Suppressor macrophage treated with lipopolysaccharide for 1 hour (primary cell): Measurements from ENCODE around the gene GASK1A.

ENCODE experiments used
- DNase-seq, 3 donors: peaks; one replicate each; pipeline ENCODE4 v3.0.0-alpha.2; 2020 to 2022

Gene GASK1A

DNA sequence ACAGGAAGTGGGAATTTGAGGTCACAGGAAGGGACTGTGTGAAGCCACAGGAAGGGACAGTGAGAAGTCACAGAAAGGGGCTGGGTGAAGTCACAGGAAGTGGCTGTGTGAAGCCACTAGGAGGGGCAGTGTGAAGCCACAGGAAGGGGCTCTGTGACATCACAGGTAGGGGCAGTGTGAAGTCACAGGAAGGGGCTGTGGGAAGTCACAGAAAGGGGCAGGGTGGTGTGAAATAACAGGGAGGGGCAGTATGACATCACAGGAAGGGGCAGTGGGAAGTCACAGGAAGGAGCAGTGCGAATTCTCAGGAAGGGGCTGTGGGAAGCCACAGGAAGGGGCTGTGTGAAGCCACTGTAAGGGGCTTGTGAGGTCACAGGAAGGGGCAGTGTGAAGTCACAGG, 35.8 kb downstream of the GASK1A start:
- no peak for DNase-seq

DNA sequence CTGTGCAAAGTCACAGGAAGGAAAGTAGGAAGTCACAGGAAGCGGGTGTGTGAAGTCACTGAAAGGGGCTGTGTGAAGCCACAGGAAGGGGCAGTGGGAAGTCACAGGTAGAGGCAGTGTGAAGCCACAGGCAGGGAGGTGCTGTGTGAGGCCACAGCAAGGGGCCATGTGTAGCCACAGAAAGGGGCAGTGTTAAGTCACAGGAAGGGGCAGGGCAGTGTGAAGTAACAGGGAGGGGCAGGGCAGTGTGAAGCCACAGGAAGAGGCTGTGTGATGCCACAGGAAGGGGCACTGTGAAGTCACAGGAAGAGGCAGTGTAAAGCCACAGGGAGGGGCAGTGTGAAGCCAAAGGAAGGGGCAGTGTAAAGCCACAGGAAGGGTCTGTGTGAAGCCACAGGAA, 36.5 kb downstream of the GASK1A start:
- DNase-seq = no peak

DNA sequence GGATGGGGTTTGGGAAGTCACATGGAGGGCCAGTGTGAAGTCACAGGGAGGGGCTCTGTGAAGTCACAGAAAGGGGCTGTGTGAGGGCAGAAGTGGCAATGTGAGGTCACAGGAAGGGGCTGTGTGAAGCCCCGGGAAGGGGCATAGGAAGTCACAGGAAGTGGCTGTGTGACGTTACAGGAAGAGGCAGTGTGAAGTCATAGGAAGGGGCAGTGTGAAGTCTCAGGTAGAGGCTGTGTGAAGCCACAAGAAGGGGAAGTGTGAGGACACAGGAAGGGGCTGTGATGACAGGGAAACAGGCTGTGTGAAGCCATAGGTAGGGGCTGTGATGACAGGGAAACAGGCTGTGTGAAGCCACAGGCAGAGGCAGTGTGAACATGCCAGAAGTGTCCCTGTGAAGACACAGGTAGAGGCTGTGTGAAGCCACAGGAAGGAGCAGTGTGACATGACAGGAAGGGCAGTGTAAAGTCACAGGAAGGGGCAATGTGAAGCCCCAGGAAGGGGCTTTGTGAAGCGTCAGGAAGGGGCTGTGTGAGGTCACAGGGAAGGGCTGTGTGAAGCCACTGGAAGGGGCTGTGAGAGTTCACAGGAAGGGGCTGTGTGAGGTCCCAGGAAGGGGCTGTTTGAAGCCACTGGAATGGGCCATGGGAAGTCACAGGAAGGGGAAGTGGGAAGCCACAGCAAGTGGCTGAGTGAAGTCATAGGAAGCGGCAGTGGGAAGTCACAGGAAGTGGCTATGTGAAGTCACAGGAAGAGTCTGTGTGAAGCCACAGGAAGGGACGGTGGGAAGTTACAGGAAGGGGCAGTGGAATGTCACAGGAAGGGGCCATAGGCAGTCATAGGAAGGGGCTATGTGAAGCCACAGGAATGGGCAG, 37.1 kb downstream of the GASK1A start:
- no peak for DNase-seq

DNA sequence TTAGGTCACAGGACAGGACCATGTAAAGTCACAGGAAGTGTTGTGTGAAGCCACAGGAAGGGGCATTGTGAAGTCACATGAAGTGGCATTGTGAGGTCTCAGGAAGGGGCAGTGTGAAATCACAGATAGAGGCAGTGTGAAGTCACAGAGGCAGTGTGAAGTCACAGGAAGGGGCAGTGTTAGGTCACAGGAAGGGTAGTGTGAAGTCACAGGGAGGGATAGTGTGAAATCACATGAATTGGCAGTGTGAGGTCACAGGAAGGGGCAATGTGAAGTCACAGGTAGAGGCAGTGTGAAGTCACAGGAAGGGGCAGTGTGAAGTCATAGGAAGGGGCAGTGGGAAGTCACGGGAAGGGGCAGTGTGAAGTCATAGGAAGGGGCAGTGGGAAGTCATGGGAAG, 37.9 kb downstream of the GASK1A start:
- no peak for DNase-seq

DNA sequence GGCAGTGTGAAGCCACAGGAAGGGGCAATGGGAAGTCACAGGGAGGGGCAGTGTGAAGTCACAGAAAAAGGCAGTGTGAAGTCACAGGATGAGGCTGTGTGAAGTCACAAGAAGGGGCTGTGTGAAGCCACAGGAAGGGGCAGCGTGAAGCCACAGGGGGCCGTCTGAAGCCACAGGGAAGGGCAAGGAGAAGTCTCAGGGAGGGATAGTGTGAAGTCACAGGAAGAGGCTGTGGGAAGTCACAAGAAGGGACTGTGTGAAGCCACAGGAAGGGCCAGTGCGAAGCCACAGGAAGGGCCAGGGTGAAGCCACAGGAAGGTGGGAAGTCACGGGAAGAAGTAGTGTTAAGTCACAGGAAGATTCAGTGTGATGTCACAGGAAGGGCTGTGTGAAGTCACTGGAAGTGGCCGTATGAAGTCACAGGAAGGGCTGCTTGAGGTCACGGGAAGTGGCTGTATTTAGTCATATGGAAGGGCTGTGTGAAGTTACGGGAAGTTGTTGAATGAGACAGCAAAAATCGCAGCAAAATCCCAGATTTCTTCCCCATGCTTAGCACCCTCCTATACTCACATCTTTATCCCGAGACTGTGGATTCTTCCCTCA, 38.6 kb downstream of the GASK1A start:
- DNase-seq = no peak

DNA sequence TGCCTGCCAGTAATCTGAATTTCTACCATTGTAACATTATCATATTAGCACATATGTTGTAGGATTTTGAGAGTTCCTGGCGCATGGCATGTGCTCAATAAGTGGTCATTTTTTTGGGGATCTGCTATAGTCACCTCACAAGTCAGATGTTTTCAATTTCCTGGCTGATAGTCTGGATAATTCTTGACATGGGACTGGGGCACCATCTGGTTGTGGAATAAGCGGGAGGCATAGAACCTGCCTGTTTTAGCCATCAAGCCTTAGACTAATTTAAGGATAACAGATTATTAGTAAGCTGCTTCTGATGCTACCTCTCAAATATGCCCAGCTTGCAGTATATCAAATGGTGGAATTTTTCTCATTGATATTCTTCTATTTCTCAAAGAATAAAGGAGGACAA, 39.1 kb downstream of the GASK1A start:
- no peak for DNase-seq

DNA sequence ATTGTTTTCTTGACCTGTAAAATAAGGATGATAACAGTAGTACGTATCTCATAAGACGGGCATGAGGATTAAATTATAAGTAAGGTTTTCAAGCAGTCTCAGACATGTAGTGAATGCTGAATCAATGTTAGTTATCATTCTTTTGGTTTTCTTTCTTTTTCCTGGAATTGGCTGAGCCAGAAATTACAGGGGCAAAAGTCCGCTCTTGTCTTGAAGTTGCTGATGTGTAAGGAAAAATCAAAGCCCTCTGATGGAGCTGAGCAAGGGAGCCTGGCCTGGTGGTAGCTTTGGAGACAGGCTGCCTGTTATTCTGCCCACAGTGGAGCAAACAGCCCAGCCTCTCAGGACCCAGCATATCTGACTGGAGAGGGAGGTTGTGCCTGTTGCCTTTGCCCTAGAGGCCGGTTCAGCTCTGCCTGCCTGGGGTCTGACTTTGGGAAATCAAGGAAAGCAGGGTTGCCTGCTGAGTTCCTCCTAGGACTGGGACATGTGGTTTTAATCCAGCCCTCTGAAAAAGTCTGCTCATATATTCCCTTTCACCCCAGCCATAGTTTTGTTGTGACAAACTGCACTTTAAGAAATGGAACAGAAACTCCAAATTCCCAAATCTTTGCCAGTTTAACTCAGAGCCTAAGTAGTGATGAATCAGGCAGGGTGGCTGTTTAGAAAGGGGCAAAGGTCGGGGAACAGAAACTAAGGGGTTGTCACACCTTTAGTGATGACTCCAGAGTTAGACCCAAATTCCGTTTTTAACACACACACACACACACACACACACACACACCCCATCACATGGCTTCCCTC, 40.1 kb downstream of the GASK1A start:
- no peak for DNase-seq

DNA sequence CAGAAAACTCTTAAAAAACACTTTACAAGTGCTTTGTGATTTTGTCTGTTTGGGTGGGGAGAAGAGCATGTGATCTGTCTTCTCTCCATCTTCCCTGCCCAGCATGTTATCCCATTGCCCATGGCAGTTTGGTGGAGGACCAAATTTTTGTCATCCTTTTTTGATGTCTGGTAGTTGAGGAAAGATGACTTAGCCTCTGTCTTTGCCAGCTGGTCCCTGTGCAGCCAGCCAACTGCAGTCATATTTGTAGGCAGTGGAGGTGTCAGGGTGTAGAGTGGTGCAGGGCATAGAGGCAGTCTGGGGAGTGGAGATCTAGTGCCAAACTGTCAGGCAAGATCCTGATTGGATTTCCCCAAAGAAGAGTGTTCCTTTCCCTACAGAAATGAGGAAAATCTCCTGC, 40.7 kb downstream of the GASK1A start:
- no peak for DNase-seq

DNA sequence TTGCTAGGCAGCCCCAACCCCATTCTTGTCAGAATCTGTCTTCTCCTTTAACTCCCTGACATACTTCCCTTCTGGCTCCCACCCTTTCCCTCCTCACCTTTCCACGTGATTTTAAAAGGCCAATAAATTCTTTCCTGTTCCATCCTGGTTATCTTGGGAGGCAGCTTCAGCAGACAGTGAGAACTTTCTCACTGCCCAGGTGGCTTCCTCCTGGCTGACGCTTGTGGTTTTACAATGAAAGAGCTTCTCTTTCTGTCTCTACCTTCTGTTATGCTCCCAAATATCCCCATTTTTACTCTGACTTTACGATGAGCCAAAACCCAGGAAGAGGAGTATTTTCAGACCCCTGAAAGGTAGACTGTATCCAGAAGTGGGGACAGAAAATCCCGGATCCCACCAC, 42.1 kb downstream of the GASK1A start:
- DNase-seq = no peak

DNA sequence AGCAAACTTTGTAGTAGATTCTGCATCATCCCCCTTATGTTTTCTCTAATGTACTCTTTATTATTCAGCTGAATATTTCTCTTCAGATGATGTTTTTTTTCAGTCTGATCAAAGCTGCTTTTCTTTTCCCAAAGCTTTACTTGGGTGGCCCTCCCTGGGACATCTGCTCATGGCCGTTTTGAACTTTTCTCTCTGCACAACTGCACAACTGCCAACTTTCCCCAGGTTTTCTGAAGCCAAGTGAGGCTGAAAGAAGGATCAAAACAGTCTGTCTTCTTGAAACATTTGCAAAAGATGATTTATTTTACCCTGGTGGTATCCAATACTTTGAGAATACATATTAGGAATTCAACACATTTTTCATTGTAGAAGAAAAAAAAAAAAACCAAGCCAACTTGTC, 43.0 kb downstream of the GASK1A start:
- no peak for DNase-seq

DNA sequence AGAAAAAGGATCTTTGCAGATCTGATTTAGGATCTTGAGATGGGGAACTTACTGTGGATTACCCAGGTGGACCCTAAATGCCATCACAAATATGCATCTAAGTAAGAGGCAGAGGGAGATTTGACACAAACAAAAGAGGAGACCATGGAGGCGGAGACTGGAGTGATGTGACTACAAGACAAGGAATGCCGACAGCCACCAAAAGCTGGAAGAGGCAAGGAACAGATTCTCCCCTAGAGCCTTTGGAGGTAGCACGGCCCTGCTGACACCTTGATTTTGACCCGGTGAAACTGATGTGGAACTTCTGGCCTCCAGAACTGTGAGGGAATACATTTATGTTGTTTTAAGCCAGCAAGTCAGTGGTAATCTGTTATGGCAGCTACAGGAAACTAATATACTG, 44.0 kb downstream of the GASK1A start:
- no peak for DNase-seq

DNA sequence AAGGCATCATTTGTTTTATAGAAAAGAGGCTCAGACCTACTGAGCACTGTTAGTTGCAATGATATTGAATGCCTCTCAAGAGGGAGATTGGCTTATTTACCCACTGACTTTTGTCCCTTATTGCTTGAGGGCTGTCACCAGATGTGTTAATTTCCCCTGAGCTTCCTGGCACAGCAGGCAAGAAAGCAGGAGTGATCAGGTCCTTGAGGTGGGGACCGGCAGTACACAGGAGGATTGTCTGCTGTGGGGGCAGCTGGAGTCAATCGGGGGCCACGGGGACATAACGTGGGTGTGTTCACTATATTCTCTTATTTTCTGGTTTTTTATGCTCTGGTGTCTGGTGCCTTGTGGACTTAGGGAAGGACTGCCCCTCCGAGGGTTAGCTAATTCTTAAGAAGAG, 44.6 kb downstream of the GASK1A start:
- DNase-seq = no peak

DNA sequence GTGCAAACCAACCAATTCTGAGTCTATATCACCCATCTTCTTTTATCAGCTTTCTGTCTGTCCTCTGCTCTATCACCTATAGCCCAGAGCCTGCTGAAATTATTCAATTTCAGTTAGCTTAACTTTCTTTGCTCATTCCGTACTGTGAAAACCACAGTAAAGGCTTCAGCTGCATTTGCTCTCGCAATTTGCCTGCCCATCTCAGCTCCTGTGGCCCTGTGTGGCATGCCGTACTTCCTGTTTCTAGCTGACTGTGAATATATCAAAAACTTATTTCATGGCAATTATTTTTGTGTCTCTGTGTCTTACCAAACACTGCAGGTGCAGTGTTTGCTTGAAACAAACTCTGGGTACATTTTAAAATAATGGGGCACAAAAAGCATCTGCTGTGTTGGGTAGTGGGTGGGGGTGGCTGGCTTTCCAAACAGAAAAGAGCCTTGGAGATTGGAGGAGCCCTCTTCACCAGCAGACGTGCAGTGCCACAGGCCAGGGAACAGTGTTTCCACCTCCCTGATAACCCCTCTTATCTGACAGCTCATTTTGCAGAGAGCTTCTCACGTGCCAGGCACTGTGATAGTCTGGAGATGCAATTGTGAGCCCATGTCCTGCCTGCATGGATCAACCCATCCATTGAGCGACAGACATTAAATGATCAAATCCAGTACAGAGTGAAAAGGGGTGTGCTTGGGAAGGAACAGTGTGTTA, 45.2 kb downstream of the GASK1A start:
- peak in 2 of 3 donors; percentile 31 to 34 for DNase-seq

DNA sequence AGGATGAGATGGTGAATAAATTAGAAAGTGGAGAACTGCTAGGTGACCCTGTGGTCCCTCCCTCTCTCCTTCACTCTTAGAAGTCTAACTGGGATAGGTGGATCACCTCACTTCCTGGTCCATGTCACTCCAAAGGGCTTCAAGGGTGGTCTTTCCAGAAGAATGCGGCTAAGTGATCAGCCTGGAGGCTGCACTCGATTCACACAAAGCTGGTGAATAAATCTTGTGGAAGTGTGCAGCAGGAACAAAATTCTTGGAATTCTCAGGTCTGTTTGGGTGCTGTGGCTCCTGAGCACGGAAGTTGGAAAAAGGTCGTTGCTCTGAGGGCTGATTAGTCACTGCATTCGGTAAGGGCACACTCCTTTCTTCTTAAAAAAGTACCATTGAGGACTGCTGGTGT, 46.3 kb downstream of the GASK1A start:
- no peak for DNase-seq

DNA sequence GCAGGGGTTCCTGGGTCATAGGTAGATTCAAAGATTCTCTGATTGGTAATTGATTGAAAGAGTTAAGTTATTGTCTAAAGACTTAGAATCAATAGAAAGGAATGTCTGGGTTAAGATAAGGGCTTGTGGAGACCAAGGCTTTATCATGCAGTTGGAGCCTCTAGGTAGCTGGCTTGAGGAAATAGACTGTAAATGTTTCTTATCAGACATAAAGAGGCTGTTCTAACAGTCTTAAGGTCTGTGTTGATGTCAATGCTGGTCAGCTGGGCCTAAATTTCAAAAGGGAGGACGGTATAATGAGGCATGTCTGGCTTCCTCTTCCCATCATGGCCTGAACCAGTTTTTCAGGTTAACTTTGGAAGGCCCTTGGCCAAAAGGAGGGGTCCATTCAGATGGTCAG, 48.9 kb downstream of the GASK1A start:
- DNase-seq = no peak

DNA sequence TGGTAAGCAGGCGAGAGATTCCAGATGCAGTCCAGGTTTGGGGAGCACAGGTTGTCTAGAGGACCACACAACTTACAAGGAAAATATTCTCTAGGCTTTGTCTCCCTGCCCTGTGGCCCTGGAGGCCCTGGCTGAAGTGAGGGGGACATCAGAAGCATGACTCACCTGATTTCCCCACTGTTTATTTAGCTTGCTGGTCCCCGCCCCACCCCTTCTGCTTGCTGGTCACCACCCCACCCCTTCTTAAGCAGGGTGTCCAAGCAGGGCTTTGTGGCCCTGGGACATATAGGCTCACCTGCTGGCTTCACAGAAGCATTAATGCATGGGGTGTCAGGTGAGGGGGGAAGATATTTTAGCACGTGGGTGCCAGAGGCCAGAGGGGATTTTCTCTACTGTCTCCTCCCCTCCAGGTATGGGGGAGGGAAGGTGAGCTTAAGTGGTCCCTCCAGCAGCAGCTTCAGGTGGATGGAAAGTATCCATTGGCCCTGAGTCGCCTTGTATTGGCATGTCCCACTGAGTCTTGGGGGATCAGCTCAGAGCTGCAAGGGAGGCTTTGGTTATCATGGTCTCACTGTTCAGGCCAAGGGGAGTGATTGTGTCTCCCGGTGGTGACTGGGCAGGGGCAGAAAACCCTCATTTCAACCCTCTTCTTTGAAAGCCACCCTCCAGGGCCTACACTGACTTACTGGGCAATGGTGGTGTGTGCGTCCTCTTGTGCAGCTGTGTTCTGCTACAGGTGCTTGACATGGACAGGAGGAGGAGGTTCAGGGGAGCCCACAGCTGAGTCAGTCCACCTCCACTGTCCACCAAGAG, 49.8 kb downstream of the GASK1A start:
- DNase-seq = no peak

DNA sequence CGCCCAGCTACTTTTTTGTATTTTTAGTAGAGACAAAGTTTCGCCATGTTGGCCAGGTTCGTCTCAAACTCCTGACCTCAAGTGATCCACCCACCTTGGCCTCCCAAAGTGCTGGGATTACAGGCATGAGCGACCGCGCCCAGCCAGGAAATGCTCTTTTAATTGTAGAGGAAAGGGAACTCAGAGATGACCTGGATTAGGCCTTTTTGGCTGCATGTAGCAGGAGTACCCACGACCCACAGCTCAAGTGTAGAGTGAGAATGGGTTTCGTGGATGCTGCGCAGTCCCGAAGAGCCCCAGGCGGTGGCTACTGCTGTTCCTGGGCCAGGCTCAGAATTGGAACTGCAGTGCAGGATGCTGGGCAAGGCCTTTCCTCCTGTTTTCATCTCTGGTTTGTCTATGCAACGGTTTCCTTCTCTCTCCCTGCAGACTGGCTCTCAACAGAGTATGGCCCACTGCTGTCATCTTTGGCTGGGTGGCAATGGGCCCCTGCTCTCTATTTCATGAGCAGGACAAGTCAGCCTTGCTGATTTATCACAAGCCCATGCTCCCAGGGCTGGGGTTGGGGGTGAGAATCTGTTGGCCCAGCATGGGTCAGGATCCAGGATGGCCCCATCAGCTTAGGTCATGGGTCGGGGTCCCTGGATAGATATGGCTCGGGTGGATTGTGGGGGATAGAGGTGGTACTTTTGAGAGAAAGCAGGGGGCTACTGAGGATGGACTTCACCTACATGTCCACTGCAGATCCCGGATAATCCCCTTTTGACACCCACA, 51.2 kb downstream of the GASK1A start:
- no peak for DNase-seq

DNA sequence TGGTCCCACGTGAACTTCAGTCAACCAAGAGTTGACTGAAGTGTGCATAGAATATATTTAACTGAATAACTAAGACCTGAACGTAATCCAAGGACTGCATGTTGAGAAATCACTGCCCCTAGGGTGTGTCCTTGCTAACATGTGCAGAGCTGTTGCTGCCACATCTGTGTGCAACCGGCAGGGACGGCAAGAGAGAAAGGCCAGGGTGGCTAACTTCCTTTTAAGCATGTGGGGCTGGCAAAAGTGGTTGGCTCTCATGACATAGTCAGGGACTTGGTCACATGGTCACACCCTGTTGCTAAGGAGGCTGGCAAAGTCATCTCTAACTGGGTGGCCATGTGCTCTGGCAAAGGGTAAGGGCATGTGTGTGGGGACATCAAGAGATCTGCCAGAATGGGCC, 52.4 kb downstream of the GASK1A start:
- DNase-seq = peak; percentile 22 to 37 (median 34)

DNA sequence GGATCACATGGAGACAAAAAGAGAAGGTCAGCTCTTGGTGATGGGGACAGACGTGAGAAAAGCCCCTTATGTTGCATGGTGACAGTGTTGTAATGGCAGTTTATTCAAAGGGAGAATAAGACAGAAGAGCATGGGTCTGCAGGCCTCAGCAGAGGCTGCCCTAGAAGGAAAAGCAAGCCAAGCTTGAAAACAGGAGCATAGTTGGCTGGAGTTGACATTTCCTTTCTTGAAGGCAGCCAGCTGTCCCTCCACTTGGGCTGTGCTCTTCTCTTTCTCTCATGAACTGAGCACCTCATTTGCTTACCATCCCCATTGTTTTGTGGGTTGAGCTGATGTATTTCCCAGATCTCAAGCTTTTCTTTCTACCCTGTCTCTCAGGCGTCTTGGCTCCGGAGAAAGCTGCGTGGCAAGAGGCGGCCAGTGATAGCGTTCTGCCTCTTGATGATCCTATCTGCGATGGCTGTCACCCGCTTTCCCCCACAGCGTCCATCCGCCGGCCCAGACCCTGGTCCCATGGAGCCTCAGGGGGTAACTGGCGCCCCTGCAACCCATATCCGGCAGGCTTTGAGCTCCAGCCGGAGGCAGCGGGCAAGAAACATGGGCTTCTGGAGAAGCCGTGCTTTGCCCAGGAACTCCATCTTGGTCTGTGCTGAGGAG, 52.9 kb downstream of the GASK1A start:
- DNase-seq = no peak

DNA sequence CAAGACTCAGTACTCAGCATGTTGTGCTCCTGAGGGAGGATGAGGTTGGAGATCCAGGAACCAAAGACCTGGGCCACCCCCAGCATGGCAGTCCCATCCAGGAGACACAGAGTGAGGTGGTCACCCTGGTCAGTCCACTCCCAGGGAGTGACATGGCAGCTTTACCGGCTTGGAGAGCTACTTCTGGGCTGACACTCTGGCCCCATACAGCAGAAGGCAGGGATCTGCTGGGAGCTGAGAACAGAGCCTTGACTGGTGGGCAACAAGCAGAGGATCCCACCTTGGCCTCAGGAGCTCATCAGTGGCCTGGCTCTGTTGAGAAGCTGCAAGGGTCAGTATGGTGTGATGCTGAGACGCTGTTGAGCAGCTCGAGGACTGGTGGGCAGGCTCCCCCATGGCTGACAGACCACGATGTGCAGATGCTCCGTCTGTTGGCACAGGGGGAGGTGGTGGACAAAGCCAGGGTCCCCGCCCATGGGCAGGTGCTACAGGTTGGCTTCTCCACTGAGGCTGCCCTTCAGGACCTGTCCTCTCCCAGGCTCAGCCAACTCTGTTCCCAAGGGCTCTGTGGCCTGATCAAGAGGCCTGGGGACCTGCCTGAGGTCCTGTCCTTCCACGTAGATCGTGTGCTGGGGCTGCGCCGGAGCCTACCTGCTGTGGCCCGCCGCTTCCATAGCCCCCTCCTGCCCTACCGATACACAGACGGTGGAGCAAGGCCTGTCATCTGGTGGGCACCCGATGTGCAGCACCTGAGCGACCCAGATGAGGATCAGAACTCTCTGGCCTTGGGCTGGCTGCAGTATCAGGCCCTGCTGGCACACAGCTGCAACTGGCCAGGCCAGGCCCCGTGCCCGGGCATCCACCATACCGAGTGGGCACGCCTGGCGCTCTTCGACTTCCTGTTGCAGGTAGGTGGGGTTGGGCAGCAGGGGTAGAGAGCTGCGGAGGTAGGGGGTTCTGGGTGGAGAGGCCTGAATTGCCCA, 53.8 kb downstream of the GASK1A start:
- DNase-seq = no peak
